ENCODE measurements around the gene TOR3A.
"Not testable (repeated sequence)": the region's sequence is repeated elsewhere in the genome, so short reads cannot be mapped to it uniquely, and the experiment has no call there.

GRCh38 chr1:179135168-179135567, 53.3 kb downstream of the TOR3A start:
- not testable (repeated sequence) for TF ChIP-seq POLR2A, CTCF, EP300 (IDR thresholded peaks at IDR 0.05)
